GM12874 (cell line): Measurements from ENCODE around the gene BRAP.

Experiments used
- CTCF ChIP-seq: IDR thresholded peaks from 2 replicates; pipeline ENCODE4 v1.5.1; 2011; ENCODE audit warnings: low read depth, mild to moderate bottlenecking, control low read depth, low read length, moderate library complexity; ENCODE audit not compliant: insufficient read depth

BRAP gene

GRCh38 chr12:111706145-111706544 lies 20.4 kb upstream of the BRAP start:
- TF ChIP-seq CTCF, result no peak

GRCh38 chr12:111705672-111706071 lies 19.9 kb upstream of the BRAP start:
- no peak for TF ChIP-seq CTCF

- no peak for TF ChIP-seq CTCF
Observed at GRCh38 chr12:111699962-111700361, 14.2 kb upstream of the BRAP start.

GRCh38 chr12:111693818-111694217 lies 8.1 kb upstream of the BRAP start:
- TF ChIP-seq CTCF, result no peak

GRCh38 chr12:111692575-111693210 lies 6.9 kb upstream of the BRAP start:
- no peak for TF ChIP-seq CTCF

GRCh38 chr12:111691262-111691661 lies 5.5 kb upstream of the BRAP start:
- no peak for TF ChIP-seq CTCF

- TF ChIP-seq CTCF, result no peak
Observed at GRCh38 chr12:111687952-111688351, 2.2 kb upstream of the BRAP start.
